Fibroblast of skin of abdomen (primary cell): ENCODE data around the gene LYRM2.
A peak's percentile ranks its signal among the peaks of the same experiment; 100 is the strongest.
"Not testable (repeated sequence)": the region's sequence is repeated elsewhere in the genome, so short reads cannot be mapped to it uniquely, and the experiment has no call there.

ENCODE experiments used
- DNase-seq: peaks from one replicate; pipeline ENCODE4 v3.0.0-alpha.2; 2013

The LYRM2 gene

GRCh38 chr6:89644864-89645263 lies 6.3 kb upstream of the LYRM2 start:
- no peak for DNase-seq

DNA sequence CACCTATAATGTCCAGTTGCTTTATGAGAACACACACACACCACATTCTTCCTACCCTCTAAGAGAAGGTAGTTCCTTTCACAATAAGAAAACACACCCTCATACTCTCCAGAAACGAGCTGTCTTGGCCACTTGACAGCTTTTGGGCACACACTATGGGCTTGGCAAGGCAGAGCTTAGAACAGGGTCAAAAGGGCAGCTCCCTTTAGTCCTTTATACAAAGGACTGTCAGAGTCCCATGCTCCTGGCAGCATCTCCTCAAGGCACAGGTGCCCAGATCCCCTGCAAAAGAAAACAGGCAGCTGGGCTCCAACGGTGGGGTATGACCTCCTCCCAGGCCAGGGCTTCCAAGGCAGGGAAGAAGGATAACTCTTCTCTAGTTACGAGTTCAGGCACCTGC lies 4.9 kb upstream of the LYRM2 start:
- DNase-seq = no peak

GRCh38 chr6:89642956-89643355 lies 4.4 kb upstream of the LYRM2 start:
- no peak for DNase-seq

GRCh38 chr6:89641581-89641980 lies 3.0 kb upstream of the LYRM2 start:
- DNase-seq = not testable (repeated sequence)

DNA sequence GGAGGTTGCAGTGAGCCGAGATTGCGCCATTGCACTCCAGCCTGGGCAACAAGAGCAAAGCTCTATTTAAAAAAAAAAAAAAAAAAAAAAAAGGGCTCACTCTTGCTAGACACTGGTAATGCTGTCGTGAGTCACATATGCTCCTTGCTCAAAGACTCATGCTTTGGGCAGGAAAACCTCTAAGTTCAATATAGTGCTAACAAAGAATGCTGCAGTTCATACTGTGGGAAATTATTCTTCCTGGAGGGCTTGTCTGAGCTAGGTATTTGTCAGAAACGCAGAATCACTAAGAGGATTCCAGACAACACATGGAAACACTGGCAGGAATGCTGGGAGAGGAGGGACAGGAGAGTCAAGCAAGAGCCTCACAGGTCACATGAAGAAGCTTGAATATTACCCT lies 2.3 kb upstream of the LYRM2 start:
- peak; percentile 36 for DNase-seq

GRCh38 chr6:89637960-89638319 lies 607 bp downstream of the LYRM2 start:
- no peak for DNase-seq

GRCh38 chr6:89636412-89636811 lies 2.1 kb downstream of the LYRM2 start:
- not testable (repeated sequence) for DNase-seq

- no peak for DNase-seq
Measured at GRCh38 chr6:89630488-89630887, 8.1 kb downstream of the LYRM2 start.

DNA sequence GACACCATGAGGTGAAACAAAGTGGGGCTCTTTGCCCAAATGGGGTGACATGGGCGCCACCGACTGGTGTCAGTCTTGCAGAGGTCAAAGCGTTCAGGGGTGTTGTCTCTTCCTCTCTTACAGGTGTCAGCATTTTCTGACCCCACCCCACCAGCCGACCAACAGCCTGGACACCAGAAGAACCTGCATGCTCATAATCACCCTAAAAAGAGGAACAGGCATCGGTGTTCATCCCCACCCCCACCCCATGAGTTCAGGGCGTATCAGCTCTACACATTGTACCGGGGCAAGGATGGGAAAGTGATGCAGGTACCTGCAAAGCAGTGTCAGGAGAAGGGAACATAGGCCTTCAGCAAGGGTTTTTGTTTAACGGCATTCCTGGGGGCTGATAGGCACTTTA lies 14.8 kb downstream of the LYRM2 start:
- DNase-seq = no peak

GRCh38 chr6:89619567-89619966 lies 19.0 kb downstream of the LYRM2 start:
- no peak for DNase-seq

DNA sequence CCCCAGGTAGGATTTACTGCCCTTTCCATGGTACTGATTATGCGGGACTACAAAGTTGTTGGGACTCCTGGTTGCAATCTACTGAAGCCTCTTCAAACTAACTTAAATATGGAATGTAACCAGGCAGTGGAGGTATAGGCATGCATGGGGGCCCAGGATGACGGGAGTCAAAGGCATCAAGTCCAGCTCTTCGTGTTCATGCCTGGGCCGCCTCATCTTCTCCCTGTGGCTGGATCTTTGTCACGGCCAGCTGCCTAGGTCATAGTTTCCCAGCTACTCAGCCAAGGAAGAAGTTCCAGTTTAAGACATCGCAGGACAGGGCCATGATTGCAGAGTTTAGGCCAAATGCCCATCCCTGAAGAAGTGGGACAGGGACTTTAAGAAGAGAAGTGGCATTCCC lies 20.5 kb downstream of the LYRM2 start:
- no peak for DNase-seq

- DNase-seq = no peak
Measured at GRCh38 chr6:89616531-89616930, 22.0 kb downstream of the LYRM2 start.

DNA sequence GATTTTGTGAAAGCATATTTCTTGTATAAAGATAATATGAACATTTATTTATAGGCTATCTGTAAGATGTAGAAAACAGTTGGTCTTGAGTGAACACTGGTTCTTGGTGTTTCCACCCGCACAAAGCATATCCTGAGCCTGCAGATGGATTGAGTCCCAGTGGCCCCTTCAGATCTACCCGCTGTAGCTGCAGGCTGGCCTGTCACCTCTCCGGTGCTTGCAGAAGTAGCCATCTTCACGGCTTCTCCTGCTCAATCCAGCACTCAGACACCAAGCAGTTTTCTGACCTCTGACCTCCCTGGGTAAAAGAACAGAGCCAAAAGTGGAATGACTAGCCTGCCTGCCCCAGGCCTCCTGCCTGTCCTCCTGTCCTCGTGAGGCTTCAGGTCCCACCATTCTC lies 22.7 kb downstream of the LYRM2 start:
- DNase-seq = no peak

DNA sequence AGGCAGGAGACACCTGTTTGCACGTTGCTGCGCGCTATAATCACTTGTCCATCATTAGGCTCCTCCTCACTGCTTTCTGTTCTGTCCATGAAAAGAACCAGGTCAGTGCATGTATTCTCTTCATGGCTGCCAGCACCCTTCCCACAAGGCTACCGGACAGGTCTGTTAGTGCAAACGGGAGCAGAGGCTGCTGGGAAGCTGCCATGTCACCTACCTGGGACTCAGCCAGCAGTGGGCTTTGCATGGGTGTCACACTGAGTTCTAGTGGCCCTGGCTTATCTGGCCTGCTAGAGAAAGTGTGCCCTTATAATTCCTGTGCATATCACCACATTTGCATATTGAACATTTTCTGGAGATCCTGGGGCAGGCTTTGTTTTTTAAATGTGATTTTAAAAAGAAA lies 24.8 kb downstream of the LYRM2 start:
- DNase-seq = no peak

DNA sequence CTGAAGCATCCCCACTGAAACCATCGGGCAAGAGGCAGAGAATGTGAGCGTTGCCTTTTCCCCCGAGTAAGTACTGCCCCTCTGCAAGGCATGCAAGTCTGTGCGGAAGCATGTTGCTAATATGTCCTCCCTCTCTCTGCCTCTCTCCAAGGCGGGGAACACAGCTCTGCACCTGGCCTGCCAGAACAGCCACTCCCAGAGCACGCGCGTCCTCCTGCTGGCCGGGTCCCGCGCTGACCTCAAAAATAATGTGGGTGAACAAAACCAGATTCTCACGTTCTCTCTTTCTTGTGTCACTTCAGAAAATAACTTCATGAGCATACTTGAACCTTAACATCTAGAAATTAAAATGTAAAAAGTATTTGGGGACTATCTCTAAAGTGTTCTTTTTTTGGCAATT lies 26.4 kb downstream of the LYRM2 start:
- no peak for DNase-seq

DNA sequence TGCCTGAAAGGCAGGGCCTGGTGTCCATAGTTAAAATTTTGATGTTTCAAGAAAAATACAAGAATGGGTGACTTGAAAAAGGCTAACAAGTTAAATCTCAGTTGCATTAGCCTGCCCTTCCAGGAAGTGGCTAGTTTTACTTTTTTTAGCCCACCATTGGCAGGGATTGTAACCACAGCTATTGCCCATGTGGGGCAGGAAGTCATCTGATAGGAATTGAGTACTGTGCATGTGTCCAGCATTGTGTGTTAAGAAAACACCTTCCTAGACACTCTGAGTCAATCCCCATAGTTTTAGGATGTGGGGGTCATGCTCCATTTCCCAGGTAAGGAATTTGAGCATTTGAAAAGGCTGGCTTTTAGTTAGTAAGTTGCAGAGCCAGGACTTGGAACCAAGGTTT lies 26.9 kb downstream of the LYRM2 start:
- DNase-seq = peak; percentile 29

GRCh38 chr6:89610149-89610642 lies 28.4 kb downstream of the LYRM2 start:
- peak; percentile 38 for DNase-seq

GRCh38 chr6:89605861-89606260 lies 32.7 kb downstream of the LYRM2 start:
- DNase-seq = no peak

- DNase-seq = no peak
Measured at GRCh38 chr6:89604653-89605052, 33.9 kb downstream of the LYRM2 start.

DNA sequence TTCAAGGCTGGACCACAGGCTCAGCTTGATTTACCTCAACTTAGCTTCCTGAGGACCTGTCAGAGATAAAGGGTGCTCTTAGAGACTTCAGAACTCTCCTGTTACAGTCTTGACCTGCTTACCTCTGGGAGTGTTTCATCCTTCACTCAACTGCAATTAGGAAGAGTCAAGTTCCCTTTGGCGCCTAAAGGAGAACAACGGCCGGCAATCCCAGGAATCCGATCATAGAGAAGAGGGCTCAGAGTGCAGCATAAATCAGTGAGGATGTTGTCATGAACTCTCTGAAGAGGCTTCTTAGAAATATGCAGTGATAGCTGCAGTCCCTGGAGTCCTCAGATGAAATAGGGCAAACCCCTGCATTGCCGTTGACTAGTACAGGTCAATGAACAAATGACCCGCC lies 36.4 kb downstream of the LYRM2 start:
- no peak for DNase-seq

DNA sequence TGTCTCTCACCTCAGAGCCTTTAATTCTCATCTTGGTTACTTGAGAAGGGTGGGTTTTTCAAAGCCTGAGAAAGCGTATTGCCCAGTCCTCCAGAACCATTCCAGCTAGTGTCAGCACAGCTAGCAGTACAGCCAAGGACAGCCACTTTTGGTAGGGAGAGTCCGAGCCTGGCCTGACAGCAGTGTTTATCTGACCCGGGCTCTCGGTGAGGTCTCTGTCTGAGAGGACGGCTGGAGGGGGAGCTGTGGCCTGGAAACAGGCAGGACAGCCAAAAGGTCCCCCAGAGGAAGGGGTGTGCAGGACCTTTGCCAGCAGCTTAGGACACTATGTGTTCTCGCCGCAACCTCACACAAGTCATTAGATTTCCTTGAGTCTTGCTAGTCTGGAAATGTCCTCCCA lies 38.8 kb downstream of the LYRM2 start:
- DNase-seq = no peak

GRCh38 chr6:89597988-89598387 lies 40.6 kb downstream of the LYRM2 start:
- peak; percentile 23 for DNase-seq

DNA sequence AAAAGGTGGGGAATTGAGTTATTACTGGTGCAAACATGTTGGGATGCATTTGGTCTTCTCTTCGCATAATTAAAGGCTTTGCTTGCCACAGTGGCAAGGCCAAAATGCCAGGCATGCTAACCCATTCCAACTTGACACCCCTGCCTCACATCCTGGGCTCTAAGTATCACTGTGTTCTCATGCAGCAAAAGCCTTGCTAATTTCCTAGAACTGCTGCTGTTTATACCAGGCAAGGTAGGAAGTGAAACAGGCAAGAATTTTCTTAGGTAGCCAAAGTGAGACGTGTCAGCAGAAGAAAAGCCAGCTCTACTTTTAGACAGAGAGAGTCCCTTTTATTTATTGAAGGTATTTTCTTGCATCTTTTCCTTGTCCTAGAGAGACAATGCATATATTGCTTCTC lies 41.2 kb downstream of the LYRM2 start:
- DNase-seq = no peak

GRCh38 chr6:89596484-89596883 lies 42.1 kb downstream of the LYRM2 start:
- no peak for DNase-seq

GRCh38 chr6:89596056-89596455 lies 42.5 kb downstream of the LYRM2 start:
- no peak for DNase-seq

GRCh38 chr6:89591745-89592144 lies 46.8 kb downstream of the LYRM2 start:
- no peak for DNase-seq
